Fibroblast of peridontal ligament (primary cell): ENCODE measurements around the gene SLC26A9.

Experiments
- DNase-seq: peaks from one replicate; pipeline ENCODE4 v3.0.0-alpha.2; 2010; ENCODE audit errors: extremely low read depth

SLC26A9 gene

DNA sequence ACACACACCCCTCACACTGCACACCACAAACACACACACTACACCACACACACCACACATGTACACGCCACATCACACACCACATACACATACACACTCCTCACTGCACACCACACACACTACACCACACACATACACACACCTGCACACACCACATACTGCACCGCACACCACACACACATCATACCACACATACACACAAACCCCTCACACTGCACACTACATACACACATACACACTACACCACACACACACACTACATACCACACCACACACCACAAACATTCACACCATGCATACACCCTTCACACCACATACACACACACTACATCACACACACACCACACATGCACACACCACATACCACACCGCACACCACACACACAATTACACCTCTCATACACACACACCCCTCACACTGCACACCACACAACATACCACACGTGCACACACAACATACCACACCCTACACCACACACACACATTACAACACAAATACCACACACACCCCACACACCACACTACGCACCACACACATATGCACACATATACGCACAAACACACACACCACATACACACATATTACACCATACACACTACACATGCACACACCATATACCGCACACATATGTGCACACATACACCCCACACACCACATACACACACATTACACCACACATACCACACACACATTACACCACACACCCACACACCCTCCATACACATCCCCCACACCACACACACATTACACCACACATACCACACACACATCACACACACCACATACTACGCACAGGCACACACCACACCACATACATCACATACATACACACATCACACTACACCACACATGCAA is 30.3 kb upstream of the SLC26A9 start:
- DNase-seq, result no peak

DNA sequence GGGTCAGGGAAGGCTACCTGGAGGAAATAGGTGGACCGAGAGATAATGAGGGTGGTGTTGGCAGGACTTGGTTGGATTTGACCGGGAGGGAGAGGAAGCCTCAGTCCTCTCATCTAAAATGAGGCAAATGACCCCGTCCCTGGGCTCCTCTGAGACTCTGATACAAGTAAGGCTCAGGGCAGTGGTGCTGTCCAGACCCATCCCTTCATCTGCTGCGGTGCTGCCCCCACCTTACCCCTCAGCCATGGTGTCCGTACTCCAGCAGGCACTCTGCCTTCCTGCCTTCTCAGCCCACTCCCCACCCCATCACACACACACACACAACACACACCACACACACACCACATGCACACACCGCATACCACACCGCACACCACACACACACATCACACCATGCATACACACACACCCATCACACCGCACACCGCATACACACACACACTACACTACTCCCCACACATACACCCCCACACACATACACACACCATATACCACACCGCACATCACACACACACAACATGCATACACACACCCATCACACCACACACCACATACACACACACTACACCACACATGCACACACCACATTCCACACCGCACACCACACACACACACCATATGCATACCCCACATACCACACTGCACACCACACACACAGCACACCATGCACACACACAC is 29.4 kb upstream of the SLC26A9 start:
- no peak for DNase-seq

DNA sequence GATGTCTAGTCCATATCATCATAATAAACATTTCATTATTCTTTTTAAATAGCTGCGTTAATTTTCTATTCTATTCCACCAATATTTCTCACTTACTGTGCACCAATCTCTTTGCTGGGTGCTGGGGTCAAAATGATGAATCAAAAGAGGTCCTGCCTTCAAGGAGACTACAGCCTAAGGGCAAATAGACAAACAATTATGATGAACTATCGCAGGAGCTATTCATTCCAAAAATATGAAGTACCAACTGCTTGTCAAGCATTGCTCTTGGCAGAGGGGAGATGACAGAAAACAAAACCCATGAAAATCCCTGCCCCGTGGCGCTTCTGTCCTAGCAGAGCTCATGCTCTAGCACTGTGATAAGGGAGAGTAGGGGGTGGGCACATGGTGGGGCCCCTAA is 28.8 kb upstream of the SLC26A9 start:
- no peak for DNase-seq

DNA sequence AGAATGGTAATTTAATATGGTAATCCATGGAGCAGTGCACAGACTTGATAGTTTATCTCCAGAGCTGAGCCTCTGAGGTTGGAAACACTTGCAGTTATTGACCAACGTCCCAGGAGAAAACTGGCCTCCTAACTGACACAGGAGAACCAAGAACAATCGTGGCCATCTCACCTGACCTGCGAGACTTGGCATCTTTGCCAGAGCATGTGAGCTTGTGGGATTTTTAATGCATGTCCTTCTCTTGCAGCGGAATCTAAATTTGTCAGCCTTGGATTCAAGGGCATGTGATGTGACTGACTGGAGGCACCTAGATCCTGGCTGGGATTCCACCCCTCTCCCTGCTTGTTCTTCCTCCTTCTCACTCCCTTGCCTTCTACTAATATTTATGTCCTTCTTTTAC is 27.8 kb upstream of the SLC26A9 start:
- DNase-seq, result no peak

DNA sequence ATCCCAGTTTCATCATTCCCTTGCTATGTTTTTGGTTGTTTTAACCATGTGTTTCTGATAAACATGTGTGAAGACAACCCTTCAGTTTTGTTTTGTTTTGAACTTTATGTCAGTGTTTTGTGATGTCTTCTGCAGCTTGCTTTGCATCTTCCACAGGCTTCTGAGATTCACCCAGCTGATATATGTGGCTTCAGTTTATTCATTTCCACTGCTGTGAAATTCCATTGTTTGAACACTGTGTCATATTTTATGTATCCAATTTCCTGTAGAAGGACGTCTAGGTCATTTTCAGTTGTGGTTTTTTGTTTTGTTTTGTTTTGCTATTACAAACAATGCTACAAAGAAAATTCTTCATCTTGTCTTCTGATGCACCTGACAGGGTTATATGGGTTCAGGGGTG is 27.2 kb upstream of the SLC26A9 start:
- DNase-seq, result no peak

DNA sequence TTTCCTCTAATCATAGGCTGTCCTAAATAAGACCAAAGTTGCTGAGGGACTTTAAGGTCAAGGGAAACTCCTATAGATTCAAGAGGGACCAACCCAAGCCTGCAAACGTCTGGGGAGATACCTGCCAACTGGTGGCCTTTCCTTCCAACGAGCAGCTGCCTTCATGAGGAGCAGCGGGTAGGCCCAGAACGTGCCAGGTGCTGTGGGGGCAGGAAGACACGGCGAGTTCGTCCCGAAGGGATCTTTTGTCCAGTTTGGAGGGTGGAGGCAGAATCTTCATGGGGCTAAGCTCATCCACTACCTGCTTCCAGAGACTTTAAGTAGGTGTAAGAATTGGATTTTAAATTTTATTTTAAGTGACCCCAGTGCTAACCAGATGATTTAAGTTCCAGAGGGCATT is 26.0 kb upstream of the SLC26A9 start:
- no peak for DNase-seq

DNA sequence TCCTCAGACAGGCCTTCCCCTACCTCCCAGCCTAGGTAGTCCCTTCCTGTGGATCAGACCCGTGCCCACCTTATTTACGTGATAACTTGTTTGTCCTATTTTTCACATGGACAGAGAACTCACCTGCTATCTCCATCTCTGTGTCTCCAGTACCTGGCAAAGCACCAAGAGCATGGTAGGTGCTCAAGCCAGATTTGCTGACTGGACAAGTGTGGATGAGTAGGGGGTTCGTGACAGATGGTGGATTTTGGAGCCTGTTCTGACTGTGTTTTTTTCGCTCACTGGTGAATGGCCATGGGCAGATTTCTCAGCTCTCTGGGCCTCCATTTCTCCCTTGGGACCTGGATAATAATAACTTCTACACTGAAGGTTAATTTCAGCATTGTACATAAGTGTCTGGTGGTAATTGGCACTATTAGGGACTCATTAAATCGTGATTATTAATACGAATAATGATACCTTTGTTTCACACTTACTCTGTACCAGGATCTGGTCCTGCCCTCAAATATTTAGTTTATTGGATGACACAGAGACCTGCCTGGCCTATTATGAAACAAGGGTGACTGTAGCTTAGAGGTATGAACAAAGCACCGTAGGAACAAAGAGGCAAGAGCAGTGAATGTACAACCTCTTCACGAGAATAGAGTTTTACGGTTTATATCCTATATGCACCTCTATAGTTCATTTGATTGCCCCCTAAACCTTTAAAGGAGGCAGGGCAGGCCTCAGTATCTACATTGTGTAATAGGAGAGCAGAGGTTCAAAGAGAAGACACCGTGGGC is 24.5 kb upstream of the SLC26A9 start:
- DNase-seq, result no peak

DNA sequence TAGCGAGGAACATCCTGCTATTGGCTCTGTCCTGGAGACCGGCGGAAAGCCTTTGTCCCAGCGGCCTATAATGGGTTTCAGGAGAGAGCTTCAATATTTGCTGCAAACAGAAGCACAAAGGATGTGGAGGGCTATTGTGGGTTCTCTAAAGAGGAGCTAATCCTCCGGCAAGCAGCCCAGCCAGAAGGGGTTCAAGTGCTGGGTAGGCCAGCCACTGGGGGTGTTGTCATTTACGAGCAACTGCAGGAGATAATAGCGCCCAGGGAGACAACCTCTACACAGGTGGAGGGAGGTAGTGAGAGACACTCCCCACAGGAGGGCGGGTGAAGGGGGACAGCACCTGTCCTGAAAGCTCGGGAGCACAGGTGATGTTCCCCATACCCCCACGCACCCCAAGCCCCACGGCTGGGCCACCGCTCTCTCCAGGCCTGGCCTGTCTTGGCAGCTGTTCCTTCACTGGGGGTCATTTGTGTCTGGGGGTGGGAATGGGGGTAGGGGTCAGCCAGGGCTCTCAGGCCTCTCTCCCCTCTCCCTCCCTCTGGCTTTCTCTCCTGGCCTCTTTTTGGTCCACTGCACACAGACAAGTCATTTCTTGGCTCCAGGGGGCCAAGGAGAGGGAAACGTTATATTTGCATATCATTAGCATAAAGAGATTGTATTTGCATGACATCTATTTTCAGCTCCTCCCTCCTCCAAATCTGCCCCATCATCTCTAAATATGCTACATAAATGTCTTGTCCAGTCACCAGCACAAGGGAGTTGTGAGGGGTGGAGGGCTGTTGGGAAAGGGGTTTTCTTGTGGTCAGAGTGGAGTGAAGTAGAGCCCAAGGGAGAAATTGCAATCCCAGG is 22.0 kb upstream of the SLC26A9 start:
- DNase-seq, result no peak

DNA sequence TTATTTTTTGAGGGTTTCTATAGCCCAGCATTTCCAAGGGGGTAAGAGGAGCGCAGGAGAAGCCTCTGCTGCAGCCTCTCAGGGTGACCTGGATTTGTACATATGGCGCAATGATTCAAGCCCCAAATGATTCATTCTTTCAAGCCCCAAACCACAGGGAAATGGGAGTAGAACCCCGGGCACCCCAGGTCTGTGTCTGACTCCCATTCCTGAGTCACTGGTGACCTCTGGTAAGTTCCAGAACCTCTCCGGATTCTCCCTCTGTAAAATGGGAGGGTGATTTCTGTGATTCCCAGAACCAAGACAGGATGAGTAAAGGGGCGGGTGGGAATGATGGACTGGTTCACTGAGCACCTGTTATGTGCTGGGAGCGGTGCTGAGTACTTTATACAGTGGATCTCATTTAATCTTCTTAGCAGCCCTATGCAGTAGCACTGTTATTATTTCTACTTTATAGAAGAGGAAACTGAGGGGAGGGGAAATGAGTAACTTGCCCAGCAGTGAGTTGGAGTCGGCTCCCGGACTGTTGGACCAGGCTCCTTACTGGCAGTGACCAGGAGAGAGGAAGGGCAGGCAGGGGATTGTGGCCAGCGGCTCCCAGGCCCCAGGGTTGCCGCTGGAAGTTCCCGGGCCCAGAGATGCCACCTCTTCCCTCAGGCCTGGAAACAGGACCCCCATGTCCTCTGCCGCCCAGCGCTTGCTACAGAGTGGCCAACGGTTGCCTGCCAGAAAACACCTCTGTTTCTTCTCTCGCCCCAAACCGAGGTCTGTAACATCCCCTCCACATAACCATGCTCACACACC is 20.3 kb upstream of the SLC26A9 start:
- DNase-seq, result peak; percentile 70

- no peak for DNase-seq
Measured at GRCh38 chr1:205962821-205963221, 19.6 kb upstream of the SLC26A9 start.

- no peak for DNase-seq
Measured at GRCh38 chr1:205961991-205962820, 18.9 kb upstream of the SLC26A9 start.

DNA sequence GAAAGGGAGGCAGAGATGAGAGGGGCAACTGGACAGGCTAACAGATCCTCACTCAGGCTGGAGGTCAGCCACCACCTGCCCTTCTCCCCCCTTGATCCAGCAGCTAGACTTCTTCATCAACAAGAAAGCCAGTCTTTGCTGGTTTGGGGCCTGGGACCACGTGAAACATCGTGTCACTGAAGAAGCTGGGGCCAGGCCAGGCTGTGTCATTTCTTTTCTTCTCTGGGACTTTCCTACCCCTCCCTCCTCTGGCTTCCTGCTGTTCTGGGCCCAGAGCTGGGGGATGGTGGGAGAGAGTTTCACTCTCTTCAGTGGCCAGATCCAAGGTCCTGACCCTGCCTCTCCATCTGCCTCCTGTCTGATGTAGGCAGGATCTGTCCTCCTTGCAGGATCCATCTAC is 18.1 kb upstream of the SLC26A9 start:
- DNase-seq, result no peak

GRCh38 chr1:205959789-205960188 is 16.5 kb upstream of the SLC26A9 start:
- DNase-seq, result no peak

DNA sequence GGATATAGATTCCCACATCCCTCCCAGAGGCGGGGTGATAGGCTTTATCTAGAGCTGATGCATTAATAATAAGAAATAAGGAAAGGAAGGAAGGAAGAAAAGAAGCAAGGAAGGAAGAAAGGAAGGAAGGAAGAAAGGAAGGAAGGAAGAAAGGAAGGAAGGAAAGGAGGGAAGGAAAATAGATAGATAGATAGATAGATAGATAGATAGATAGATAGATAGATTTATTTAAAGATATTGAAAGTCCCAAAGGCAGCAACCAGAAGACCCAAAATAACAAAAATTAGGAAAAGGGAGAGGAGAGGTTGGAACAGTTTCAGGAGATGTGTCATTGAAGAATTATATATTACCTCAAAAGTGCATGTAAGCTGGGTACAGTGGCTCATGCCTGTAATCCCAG is 12.2 kb upstream of the SLC26A9 start:
- DNase-seq, result no peak

DNA sequence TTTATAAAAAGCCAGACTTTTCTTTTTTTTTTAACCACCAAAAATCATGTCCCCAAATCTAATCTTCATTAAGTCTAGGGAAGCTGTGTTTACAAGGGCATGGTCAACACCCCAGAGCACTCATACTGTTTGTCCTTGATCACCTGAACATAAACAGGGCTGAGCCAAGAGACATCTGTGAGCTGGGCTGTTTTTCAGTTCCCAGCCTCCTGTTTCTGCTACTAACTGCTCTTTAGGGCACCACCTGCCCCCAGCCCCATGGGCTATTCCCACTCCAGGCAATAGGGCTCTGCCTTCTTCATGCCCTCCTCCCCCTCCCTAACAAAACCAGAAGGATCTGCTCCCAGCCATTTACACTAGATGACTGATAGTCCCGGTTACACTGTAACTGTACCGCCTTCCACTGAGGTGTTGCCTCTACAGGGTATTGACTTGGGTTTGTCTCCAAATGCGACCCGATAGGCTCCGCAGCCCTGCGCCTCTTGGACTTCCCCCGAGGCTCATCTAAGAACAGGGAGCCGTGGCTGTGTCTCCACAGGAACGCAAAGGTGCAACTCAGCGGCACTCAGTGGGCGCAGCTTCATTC is 11.7 kb upstream of the SLC26A9 start:
- DNase-seq, result no peak

- no peak for DNase-seq
Measured at GRCh38 chr1:205951746-205952145, 8.5 kb upstream of the SLC26A9 start.

DNA sequence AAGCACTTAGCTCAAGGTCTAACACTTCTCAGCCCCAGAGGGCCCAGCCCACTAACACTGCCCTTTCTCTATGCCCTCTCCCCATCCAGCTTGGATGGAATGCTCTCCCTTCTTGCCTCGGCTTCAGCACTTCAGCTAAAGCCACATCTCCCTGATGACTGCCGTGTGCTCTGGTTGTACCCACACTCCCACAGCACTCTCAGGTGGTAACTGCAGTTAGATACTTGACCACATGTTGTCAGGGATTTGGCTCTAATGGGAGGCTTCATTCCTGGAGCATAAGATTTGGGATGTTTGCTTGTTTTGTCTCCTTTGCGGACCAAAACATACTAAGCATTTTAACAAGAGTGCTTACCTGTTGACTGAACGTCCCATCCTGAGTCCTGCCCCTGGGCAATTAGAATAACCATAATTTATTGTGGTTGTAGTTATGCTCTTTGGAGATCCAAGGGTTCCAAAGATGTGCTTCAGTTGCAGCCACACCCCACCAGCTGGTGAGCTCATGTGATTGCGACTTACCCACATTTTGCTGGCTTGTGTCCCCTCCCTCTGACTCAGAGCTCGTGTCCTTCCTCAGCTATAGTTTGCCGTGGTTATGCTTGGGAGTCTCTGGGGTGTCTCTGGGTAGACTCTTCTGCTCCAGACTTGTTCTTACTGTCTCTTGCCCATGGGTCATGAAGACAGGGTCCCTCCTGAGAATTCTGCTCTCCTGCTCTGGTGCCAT is 7.7 kb upstream of the SLC26A9 start:
- peak; percentile 76 for DNase-seq

GRCh38 chr1:205950280-205950679 is 7.0 kb upstream of the SLC26A9 start:
- DNase-seq, result peak; percentile 20

DNA sequence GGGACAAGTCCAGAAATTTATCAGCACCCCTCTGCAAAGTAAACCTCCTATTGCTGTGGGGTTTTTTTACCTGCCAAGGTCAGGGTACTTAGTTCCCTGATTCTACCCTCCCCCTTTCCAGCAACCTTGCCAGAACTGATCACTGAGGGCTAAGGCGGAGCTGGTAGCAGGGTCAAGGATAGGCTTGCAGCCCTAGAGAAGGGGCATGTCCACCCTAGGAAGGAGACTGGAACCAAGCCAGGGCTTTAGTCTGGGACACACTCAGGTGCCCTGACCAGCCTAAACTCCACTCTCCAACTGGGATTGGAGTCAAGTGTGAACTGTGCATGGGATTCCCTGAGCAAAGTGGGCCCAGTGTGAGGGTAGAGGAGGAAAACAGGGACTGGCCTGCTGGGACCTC is 6.5 kb upstream of the SLC26A9 start:
- DNase-seq, result no peak
